ENCODE data around the gene CREM. TPM values are rescaled to one million over a fixed set of nuclear protein-coding genes. Genes with fewer than 3 reads are reported as not detected.

CREM gene
- total RNA-seq, 2 experiments from 2014 or later = 65.7 to 67.0 TPM

GRCh38 chr10:35194471-35194870, 67.8 kb downstream of the CREM start:
- Mint-ChIP-seq H3K9me3 (no peaks in the 10 kb centered on the region), H3K27ac (peak overlapping the region; percentile 96), H3K4me3 (no peak overlapping the region), H3K36me3 (ENCODE audit: low read depth) (peaks cover 14% of the 10 kb centered on the region), H3K4me1 (ENCODE audit: low read depth) (peaks cover 26% of the 10 kb centered on the region), H3K27me3 (no peaks in the 10 kb centered on the region)
- H3K27ac ChIP-seq (ENCODE audit: low read depth in 1 of 2, low read length in 2 of 2) = peak overlapping the region in 1 of 2 donors; percentile 97
- intact Hi-C loops (cut with DNase I, micrococcal nuclease) = loop anchor here in 1 of 2 experiments (2.0 kb wide), 1 partner anchor 68 kb away; the partner anchor contains the start of gene CREM
- ATAC-seq (ENCODE audit: poor library complexity) = no peak
- POLR2A ChIA-PET = interaction anchor here (1.4 to 3.4 kb wide), 4 partner anchors 45 to 143 kb away, joined by 7 to 217 read pairs (median 26); partner anchors contain the start of genes CREM and CUL2
- TF ChIP-seq, protein P1, sequence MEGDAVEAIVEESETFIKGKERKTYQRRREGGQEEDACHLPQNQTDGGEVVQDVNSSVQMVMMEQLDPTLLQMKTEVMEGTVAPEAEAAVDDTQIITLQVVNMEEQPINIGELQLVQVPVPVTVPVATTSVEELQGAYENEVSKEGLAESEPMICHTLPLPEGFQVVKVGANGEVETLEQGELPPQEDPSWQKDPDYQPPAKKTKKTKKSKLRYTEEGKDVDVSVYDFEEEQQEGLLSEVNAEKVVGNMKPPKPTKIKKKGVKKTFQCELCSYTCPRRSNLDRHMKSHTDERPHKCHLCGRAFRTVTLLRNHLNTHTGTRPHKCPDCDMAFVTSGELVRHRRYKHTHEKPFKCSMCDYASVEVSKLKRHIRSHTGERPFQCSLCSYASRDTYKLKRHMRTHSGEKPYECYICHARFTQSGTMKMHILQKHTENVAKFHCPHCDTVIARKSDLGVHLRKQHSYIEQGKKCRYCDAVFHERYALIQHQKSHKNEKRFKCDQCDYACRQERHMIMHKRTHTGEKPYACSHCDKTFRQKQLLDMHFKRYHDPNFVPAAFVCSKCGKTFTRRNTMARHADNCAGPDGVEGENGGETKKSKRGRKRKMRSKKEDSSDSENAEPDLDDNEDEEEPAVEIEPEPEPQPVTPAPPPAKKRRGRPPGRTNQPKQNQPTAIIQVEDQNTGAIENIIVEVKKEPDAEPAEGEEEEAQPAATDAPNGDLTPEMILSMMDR (IDR thresholded peaks at IDR 0.05) = no peak
- peaks cover 14% of the 10 kb centered on the region for H3K4me1 ChIP-seq (ENCODE audit: insufficient read depth, low read length)
- no peaks in the 10 kb centered on the region for H3K36me3 ChIP-seq (ENCODE audit: insufficient read depth, low read length)
- no peak for DNase-seq
- CTCF ChIA-PET = interaction anchor here (1.2 to 2.9 kb wide), 4 partner anchors 24 to 69 kb away, joined by 3 to 102 read pairs (median 23); partner anchors contain the start of gene CREM
- no peaks in the 10 kb centered on the region for H3K9me3 ChIP-seq (ENCODE audit: control insufficient read depth in 1 of 2, insufficient read depth in 1 of 2, low read length in 2 of 2)
- no peak overlapping the region for H3K4me3 ChIP-seq (ENCODE audit: low read length)
- H3K27me3 ChIP-seq (ENCODE audit: control insufficient read depth in 1 of 2, insufficient read depth in 2 of 2, low read length in 2 of 2) = no peaks in the 10 kb centered on the region

GRCh38 chr10:35194906-35195305, 68.3 kb downstream of the CREM start:
- Mint-ChIP-seq H3K4me3 (peak overlapping the region; percentile 88), H3K4me1 (ENCODE audit: low read depth) (peaks cover 26% of the 10 kb centered on the region), H3K27me3 (no peaks in the 10 kb centered on the region), H3K27ac (peak overlapping the region; percentile 96), H3K9me3 (no peaks in the 10 kb centered on the region), H3K36me3 (ENCODE audit: low read depth) (peaks cover 14% of the 10 kb centered on the region)
- H3K9me3 ChIP-seq (ENCODE audit: control insufficient read depth in 1 of 2, insufficient read depth in 1 of 2, low read length in 2 of 2) = no peaks in the 10 kb centered on the region
- H3K4me1 ChIP-seq (ENCODE audit: insufficient read depth, low read length) = peaks cover 14% of the 10 kb centered on the region
- intact Hi-C loops (cut with DNase I, micrococcal nuclease) = loop anchor here (1.0 to 5.0 kb wide), 5 partner anchors 23 to 147 kb away; partner anchors contain the start of genes CCNY (in 1 of the 2) and CREM (in 1 of the 2)
- H3K27me3 ChIP-seq (ENCODE audit: control insufficient read depth in 1 of 2, insufficient read depth in 2 of 2, low read length in 2 of 2) = no peaks in the 10 kb centered on the region
- peak overlapping the region; percentile 52 for H3K4me3 ChIP-seq (ENCODE audit: low read length)
- POLR2A ChIA-PET = interaction anchor here (0.9 to 3.4 kb wide), 11 partner anchors 11 to 143 kb away, joined by 3 to 217 read pairs (median 10); partner anchors contain the start of genes CREM and CUL2
- peak; percentile 35 for ATAC-seq (ENCODE audit: poor library complexity)
- TF ChIP-seq, protein P1 (IDR thresholded peaks at IDR 0.05) = no peak
- no peaks in the 10 kb centered on the region for H3K36me3 ChIP-seq (ENCODE audit: insufficient read depth, low read length)
- DNase-seq = peak in 8 of 14 experiments; percentile 8 to 91 (median 50)
- CTCF ChIA-PET = interaction anchor here (1.2 to 2.9 kb wide), 4 partner anchors 23 to 69 kb away, joined by 3 to 102 read pairs (median 23); partner anchors contain the start of gene CREM
- H3K27ac ChIP-seq (ENCODE audit: low read depth in 1 of 2, low read length in 2 of 2) = peak overlapping the region; percentile 93 to 97

GRCh38 chr10:35195361-35196306, 69.0 kb downstream of the CREM start:
- no peaks in the 10 kb centered on the region for H3K27me3 Mint-ChIP-seq
- intact Hi-C loops (cut with DNase I, micrococcal nuclease) = loop anchor here (1.0 to 5.0 kb wide), 5 partner anchors 23 to 147 kb away; partner anchors contain the start of genes CCNY (in 1 of the 2) and CREM (in 1 of the 2)

More at GRCh38 chr10:35195361-35196306, 69.0 kb downstream of the CREM start:
- peak overlapping the region; percentile 93 to 97 for H3K27ac ChIP-seq (ENCODE audit: low read depth in 1 of 2, low read length in 2 of 2)
- peaks cover 14% of the 10 kb centered on the region for H3K36me3 Mint-ChIP-seq (ENCODE audit: low read depth)
- DNase-seq (peak; percentile 30 to 98 (median 70)), ATAC-seq (ENCODE audit: poor library complexity) (peak; percentile 80)
- no peaks in the 10 kb centered on the region for H3K27me3 ChIP-seq (ENCODE audit: control insufficient read depth in 1 of 2, insufficient read depth in 2 of 2, low read length in 2 of 2)
- no peaks in the 10 kb centered on the region for H3K36me3 ChIP-seq (ENCODE audit: insufficient read depth, low read length)
- H3K27ac Mint-ChIP-seq = peak overlapping the region; percentile 96
- TF ChIP-seq, protein P1 (IDR thresholded peaks at IDR 0.05) = peak; percentile 94
- H3K4me3 Mint-ChIP-seq = peak overlapping the region; percentile 88
- peak overlapping the region; percentile 52 for H3K4me3 ChIP-seq (ENCODE audit: low read length)
- H3K9me3 ChIP-seq (ENCODE audit: control insufficient read depth in 1 of 2, insufficient read depth in 1 of 2, low read length in 2 of 2) = no peaks in the 10 kb centered on the region
- POLR2A ChIA-PET = interaction anchor here (0.8 to 3.4 kb wide), 20 partner anchors 10 to 142 kb away, joined by 3 to 217 read pairs (median 4); partner anchors contain the start of genes CREM and CUL2
- no peaks in the 10 kb centered on the region for H3K9me3 Mint-ChIP-seq
- H3K4me1 ChIP-seq (ENCODE audit: insufficient read depth, low read length) = peaks cover 14% of the 10 kb centered on the region
- H3K4me1 Mint-ChIP-seq (ENCODE audit: low read depth) = peaks cover 30% of the 10 kb centered on the region
- CTCF ChIA-PET = interaction anchor here (0.7 to 2.9 kb wide), 23 partner anchors 9 to 368 kb away, joined by 3 to 102 read pairs (median 5); partner anchors contain the start of gene CREM
